HL-60 (cell line): ENCODE measurements around the gene AFDN.

Experiments used
- POLR2AphosphoS5 ChIP-seq: IDR thresholded peaks from 2 replicates; pipeline ENCODE4 v1.6.1; 2012; ENCODE audit warnings: low read depth
- SPI1 ChIP-seq: IDR thresholded peaks from 2 replicates; pipeline ENCODE4 v1.6.1; 2012; ENCODE audit warnings: low read depth, mild to moderate bottlenecking, borderline replicate concordance
- TF ChIP-seq, protein P1 (sequence below): IDR thresholded peaks from one replicate; pipeline ENCODE4 v1.5.1; 2011; ENCODE audit warnings: low read length, control low read depth, inconsistent platforms; ENCODE audit not compliant: insufficient read depth
- TF ChIP-seq, protein P2 (sequence below): IDR thresholded peaks from 2 replicates; pipeline ENCODE4 v1.6.1; 2012; ENCODE audit warnings: low read depth; ENCODE audit not compliant: insufficient replicate concordance

DNA sequence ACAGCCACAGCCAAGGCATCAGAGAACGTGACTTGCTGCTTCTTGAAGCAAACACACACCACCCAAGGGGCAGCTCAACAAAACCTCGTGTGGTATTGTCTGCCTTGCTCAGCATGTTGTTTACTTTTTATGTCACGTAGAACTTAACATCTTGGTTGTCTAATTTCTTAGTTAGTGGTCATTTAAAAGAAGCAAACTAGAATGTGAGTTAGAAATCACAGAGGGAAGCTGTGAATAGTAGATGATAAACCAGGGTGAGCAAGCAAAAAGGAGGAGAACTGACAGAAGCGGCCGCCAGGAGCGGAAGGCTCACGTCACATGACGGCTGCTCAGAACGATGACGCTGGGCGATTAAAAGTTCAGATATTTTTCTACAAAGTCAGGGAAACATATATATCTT, 119.3 kb downstream of the AFDN start:
- TF ChIP-seq, protein P1, sequence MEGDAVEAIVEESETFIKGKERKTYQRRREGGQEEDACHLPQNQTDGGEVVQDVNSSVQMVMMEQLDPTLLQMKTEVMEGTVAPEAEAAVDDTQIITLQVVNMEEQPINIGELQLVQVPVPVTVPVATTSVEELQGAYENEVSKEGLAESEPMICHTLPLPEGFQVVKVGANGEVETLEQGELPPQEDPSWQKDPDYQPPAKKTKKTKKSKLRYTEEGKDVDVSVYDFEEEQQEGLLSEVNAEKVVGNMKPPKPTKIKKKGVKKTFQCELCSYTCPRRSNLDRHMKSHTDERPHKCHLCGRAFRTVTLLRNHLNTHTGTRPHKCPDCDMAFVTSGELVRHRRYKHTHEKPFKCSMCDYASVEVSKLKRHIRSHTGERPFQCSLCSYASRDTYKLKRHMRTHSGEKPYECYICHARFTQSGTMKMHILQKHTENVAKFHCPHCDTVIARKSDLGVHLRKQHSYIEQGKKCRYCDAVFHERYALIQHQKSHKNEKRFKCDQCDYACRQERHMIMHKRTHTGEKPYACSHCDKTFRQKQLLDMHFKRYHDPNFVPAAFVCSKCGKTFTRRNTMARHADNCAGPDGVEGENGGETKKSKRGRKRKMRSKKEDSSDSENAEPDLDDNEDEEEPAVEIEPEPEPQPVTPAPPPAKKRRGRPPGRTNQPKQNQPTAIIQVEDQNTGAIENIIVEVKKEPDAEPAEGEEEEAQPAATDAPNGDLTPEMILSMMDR, result no peak
- TF ChIP-seq POLR2AphosphoS5, result no peak
- TF ChIP-seq, protein P2, sequence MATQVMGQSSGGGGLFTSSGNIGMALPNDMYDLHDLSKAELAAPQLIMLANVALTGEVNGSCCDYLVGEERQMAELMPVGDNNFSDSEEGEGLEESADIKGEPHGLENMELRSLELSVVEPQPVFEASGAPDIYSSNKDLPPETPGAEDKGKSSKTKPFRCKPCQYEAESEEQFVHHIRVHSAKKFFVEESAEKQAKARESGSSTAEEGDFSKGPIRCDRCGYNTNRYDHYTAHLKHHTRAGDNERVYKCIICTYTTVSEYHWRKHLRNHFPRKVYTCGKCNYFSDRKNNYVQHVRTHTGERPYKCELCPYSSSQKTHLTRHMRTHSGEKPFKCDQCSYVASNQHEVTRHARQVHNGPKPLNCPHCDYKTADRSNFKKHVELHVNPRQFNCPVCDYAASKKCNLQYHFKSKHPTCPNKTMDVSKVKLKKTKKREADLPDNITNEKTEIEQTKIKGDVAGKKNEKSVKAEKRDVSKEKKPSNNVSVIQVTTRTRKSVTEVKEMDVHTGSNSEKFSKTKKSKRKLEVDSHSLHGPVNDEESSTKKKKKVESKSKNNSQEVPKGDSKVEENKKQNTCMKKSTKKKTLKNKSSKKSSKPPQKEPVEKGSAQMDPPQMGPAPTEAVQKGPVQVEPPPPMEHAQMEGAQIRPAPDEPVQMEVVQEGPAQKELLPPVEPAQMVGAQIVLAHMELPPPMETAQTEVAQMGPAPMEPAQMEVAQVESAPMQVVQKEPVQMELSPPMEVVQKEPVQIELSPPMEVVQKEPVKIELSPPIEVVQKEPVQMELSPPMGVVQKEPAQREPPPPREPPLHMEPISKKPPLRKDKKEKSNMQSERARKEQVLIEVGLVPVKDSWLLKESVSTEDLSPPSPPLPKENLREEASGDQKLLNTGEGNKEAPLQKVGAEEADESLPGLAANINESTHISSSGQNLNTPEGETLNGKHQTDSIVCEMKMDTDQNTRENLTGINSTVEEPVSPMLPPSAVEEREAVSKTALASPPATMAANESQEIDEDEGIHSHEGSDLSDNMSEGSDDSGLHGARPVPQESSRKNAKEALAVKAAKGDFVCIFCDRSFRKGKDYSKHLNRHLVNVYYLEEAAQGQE, result no peak
- TF ChIP-seq SPI1, result no peak
